Stimulated activated CD8-positive, alpha-beta memory T cell treated with anti-CD3 and anti-CD28 coated beads, Interleukin-2, amount 100 ng/mL, for 48 hours (primary cell): ENCODE data around the gene PKD2.
"Not testable (repeated sequence)": the region's sequence is repeated elsewhere in the genome, so short reads cannot be mapped to it uniquely, and the experiment has no call there.

Experiments
- DNase-seq, 2 donors: peaks; one replicate each; pipeline ENCODE4 v3.0.0-alpha.2; 2020; ENCODE audit warnings: low read depth in 2 of 2

Gene PKD2

DNA sequence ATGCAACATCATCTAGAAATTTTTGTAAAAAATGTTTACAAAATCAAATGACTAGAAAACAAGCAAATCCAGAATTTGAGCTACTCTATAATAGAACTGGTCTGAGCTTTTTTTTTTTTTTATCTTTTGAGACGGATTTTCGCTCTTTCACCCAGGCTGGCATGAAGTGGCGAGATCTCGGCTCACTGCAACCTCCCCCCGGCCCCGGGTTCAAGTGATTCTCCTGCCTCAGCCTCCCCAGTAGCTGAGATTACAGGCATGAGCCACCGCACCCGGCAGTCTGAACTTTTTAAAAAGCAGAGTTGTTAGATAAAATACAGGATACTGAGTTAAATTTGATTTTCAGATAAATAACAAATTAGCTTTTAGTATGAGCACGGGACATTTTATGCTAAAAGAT, 20.9 kb upstream of the PKD2 start:
- no peak for DNase-seq

DNA sequence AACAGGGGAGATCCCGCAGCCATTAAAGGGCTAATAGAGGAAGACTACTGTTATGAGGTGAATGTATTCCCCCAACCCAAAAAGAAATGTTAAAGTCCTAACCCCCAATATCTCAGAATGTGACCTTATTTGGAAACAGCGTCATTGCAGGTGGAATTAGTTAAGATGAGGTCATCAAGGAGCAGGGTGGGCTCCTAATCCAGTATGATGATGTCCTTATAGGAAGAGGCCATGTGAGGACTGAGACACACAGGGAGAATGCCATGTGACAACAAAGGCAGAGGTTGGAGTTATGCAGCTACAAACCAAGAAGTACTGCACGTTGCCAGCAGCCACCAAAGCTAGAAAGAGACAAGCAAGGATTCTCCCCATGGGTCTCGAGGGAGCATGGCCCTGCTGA, 17.7 kb upstream of the PKD2 start:
- no peak for DNase-seq

DNA sequence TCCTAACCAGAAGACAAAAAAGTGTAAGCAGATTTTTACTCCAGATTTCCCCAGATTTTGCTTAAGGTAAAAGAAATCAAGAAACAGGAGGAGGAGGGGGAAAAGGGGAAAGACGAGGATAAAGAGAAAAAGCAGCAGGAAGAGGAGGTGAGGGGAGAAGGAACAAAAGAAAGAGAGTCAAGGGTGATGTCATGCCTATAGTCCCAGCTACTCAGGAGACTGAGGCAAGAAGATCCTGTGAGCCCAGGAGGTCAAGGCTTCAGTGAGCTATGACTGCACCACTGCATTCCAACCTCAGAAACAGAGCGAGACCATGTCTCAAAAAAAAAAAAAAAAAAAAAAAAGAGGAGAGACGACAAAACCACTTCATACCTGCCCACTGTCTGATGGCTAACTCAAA, 12.0 kb upstream of the PKD2 start:
- DNase-seq, result no peak

DNA sequence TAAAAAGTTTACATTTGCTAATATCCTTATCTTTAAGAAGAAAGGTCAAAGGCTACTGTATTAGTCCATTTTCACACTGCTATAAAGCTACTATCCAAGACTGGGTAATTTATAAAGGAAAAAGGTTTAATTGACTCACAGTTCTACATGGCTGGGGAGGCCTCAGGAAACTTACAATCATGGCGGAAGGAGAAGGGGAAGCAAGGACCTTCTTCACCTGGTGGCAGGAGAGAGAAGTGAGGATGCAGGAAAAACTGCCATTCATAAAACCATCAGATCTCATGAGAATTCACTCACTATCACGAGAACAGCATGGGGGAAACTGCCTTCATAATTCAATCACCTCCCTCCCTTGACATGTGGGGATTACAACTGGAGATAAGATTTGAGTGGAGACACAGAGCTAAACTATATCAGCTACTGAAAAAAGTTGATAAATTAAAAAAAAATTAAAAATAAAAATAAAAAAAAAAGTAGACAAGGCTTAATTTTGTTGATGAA, 8.2 kb upstream of the PKD2 start:
- not testable (repeated sequence) for DNase-seq

DNA sequence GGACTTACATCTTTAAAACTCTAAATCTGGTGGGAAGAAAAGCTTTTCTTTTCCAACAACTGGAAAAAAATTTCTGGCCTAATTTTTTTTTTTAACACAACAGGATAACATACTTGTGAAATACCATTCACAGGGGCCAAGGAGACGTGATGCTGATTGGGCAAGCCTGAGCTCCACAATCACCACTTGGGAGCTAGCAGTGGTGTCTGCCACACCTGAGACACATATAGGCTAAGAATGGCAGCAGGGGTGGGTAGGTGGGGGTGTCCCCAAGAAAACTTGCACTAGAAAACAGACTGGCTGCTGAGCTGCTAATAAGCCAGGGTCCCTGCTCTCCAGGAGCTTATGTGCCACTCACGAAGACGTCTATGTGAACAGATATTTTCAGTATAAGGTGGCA, 5.6 kb upstream of the PKD2 start:
- no peak for DNase-seq

DNA sequence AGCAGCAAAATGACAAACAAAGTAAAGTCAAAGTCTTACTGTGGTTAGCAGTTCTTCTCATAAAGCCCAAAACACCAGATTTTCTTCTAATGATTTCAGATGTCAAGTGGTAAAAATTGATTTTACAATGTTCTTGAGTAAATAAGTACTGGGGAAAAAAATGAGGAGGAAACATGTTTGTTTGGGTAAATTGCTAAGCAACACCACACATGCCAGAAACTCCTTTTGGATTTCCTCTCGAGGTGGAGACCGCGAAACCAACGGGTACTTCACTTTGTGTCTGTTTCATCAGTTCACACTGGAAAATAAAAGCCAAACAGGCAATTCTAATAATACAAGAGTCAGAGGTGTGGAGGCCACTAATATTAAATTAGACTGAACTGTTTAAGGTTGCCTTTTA, 4.6 kb upstream of the PKD2 start:
- no peak for DNase-seq

DNA sequence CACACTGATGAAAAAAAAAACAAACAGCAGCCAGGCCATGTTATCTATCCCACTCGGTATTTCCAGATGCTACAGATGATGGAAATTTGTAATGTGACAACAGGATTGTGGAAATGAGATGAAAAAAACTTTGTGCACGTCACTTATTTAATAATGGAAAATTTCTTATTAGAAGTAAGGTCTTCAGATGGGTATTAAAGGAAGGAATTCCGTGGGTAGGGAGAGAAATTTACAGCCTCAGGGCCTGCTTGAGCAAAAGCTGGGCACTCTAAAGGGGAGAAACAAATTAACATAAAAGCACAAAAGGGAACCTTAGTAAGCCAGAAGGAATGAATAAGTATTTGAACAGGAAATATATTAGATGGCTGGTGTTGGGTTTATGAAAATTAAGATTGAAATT, 4.2 kb upstream of the PKD2 start:
- DNase-seq, result no peak

DNA sequence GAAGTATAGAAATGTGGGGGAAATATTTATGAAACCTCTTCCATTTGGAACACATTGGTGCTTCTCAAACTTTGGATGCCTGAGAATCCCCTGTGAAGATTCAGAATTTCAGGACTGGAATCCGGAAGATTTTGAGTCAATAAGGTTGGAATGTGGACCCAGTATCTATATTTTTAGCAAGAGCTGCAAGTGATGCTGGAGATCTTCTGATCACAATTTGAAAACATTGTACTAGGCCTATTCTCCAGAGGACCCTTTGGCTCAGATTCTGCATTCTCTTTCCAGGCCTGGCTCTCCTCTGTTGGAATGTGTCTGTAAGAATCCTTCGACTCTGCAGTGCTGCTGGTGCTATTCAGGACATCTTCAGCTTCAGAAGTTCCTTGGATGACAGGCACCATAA, 2.4 kb upstream of the PKD2 start:
- no peak for DNase-seq

DNA sequence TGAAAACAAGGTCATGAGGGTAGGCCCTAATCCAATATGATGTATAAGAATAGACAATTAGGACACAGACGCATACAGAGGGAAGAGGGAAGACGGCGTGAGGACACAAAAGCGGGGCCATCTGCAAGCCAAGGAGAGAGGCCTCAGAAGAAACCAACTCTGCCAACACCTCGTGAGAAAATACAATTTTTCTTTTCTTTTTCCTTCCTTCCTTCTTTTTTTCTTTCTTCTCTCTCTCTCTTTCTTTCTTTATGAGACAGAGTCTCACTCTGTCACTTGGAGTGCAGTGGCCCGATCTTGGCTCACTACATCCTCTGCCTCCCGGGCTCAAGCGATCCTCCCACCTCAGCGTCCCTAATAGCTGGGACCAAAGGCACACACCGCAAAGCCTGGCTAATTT, 1.5 kb upstream of the PKD2 start:
- no peak for DNase-seq

DNA sequence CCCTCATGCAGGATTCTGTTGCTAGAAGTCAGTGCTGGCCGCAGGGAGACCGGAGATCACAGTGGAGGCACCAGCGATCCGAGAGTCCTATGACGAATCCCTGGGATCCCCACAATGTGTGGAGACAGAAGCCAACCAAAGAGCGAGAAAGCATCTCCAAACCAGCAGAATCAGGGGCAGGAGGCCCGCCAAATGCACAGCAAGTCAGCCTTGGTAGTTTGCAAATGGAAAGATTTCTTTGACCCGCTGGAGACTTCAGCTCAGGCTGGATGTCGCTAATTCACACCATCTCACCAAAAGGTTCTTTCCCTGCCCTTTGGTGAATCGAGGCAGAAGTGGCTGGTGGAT, 505 bp upstream of the PKD2 start:
- DNase-seq, result no peak

DNA sequence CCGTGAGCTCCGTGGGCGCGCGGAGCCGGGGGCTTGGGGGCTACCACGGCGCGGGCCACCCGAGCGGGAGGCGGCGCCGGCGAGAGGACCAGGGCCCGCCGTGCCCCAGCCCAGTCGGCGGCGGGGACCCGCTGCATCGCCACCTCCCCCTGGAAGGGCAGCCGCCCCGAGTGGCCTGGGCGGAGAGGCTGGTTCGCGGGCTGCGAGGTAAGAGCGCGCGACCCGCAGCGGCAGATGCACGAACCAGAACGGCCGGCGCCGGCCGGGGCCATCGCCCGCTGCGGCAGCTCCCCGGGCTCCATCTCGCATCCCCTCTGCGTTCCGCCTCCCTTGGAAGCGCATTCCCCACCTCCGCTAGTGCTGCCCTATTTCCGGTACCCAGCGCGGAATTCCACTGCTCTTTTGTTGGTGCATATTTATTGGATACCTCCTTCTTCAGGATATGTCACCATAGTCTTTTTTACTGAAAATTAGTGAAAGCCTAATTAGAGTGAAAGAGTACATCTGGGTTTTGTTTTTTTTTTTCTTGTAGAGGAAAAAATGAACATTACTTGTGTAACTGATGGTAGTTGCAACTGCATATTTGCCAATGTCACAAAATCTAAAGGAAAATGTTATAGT, 797 bp downstream of the PKD2 start:
- DNase-seq, result peak in 1 of 2 donors; percentile 19

DNA sequence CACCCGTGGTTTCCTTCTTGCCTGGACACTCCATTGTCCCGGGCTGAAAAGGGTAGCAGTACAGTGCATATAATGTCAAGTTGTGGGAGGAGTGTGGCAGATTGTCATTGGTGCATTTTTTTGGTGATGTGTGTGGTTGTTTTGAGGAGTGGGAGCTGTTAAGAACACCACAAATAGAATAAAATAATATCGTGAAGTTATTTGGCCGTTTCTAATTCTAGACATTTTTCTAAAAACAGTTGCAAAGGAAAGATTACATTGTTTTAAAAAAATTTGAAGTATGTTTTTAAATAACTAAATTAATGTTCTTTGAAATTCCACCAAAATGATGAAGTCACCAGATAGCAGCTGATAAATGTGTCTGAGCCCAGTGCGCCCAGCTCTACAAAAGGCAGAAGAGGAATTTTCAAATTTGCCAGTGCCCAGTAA, 1.3 kb downstream of the PKD2 start:
- no peak for DNase-seq

DNA sequence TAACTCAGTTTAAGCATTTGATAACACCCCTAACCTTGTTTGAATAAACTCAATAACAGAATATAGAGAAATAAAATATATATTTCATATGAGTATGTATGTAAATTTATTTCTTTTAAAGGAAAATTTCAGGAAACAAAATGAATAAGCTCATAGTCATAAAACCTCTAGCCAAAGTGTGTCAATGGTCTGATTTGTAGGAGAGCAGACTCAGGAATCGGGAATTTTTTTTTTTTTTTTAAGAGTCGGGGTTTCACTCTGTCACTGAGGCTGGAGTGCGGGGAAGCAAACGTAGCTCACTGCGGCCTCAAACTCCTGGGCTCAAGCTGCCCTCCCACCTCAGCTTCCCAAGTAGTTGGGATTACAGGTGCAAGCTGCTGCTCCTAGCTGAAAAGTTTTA, 2.4 kb downstream of the PKD2 start:
- no peak for DNase-seq

DNA sequence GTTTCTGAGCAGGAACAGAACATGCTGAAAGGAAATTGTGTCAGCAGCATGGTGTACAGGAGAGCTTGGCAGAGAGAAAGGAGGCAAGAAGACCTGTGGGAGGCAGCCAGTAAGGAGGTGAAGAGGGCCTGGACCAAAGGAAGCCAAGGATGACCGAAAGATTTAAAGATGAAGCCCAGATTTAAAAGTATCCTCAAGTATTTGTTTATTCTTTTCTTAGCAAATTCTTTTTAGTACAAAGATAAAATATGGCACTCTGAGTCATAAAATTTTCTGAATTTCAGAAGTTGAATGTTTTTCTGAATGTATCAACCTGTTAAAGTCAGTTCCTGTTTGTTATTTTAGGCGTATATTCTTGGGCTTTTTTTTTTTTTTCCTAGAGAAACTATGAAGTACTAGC, 3.5 kb downstream of the PKD2 start:
- DNase-seq, result no peak

DNA sequence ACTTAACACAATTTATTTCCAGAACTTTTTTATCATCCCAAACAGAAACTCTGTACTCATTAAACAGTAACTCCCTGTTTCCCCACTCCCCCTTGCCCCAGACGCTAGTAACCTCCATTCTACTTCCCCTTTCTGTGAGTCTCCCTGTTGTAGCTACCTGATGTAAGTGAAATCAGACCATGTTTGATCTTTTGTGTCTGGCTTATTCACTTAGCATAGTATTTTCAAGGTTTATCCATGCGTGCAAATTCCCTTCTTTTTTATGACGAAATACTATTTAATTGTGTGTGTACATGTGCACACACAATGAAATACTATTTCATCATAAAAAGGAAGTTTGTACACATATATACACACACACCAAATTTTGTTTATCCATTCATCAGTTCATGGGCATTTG, 5.2 kb downstream of the PKD2 start:
- no peak for DNase-seq

DNA sequence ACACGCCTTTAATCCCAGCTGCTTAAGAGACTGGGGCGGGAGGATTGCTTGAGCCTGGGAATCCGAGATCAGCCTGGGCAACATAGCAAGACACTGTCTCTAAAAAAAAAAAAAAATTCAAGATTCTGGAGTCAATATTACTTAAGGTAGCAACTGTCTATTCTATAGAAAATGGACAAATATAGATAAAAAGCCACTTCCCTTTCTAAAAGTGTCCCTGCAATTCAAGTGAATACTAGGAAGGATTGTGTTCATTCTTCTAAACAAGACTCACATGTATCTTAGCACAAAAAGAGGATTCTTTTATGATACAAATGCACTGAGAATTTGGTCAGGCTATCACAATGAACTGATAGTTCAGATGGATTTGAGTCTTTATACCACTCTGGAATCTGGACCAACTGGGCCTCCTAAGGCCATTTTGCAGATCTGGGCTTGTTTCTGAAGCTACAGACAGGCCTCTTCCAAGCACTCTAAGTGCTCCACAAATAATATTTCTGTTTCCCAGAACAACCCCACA, 7.0 kb downstream of the PKD2 start:
- DNase-seq, result no peak

DNA sequence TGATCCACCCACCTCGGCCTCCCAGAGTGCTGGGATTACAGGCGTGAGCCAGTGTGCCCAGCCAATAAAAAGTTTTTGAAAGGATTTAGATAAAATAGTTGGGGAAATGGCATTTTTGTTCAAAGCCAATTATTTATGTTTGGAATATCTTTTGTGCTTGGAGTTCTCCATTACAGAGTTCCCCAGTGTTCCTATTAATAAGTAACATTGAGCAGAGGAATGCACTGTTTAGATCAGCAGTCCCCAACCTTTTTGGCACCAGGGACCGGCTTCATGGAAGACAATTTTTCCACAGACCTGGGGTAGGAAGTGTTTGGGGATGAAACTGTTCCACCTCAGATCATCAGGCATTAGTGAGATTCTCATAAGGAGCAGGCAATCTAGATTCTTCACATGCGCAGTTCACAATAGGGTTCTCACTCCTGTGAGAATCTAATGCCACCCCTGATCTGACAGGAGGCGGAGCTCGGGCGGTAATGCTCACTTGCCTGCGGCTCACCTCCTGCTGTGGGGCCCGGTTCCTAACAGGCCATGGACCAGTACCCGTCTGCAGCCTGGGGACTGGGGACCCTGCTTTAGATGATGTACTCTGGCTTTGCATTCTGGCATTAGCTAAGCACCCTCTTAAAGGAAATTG, 8.3 kb downstream of the PKD2 start:
- DNase-seq, result no peak

DNA sequence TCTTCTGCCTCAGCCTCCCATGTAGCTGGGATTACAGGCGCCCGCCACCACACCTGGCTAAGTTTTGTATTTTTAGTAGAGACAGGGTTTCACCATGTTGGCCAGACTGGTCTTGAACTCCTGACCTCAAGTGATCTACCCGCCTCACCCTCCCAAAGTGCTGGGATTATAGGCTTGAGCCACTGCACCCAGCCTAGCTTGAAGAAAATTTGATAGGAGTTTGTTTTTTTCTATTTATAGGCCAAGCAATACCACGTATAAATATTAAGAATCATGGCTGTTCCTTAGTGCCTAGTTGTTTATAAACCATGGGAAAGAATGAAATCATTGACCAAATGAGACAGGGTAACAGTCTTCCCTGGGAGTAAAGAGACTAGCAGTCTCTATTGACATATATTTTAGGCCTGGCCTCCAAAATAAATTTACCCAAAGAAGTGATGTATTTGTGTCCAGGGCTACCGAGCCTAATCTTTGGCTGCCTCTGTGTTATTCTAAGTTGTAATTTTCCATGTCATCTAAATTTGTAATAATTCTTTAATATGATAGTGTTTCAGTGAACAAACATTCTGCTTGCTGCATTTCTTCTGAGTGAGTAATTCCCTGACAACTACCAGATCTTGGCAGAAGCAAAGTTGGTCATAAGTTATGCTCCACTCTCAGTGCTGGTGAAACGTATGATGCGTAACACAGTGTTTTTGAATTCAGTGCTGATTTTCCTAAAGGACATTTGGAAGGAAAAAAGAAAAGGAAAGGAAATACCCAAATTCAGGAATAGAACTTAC, 10.3 kb downstream of the PKD2 start:
- no peak for DNase-seq

DNA sequence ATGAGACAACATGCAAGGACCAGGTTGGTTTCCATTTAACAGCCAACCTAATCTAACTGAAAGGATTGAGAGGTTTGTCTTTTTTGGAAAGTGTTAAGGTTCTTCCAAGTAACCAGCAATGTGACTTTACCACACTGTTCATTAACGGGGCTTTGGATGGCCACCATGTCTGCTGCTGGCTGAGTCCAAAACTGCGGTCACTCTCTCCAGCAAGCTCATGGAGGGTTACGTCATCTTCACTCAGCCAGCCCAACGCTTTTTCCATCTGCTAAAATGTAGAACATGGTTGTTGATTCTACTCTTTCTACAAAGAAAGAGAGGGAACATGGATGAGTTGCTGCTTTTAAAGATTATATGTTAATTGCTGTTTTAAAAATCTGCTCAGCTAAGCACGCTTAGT, 11.0 kb downstream of the PKD2 start:
- DNase-seq, result no peak

DNA sequence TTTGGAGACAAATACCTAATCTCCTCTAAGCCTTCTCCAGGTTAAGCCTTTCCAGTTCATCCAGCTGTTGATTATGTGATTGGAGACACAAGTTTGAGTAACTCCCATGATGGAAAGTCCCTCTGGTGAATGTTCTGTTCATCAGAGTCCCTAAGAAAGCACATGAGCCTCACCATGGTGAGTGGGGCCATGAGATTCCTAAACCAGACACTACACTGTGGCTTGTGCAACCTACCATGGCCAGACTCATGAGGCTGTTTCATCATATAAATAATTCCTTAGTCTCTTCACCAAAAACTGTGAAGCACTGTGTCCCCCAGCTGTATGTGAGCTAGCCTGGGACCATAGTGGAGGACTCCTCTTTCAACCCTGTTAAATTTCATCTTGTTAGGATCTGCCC, 14.4 kb downstream of the PKD2 start:
- no peak for DNase-seq

DNA sequence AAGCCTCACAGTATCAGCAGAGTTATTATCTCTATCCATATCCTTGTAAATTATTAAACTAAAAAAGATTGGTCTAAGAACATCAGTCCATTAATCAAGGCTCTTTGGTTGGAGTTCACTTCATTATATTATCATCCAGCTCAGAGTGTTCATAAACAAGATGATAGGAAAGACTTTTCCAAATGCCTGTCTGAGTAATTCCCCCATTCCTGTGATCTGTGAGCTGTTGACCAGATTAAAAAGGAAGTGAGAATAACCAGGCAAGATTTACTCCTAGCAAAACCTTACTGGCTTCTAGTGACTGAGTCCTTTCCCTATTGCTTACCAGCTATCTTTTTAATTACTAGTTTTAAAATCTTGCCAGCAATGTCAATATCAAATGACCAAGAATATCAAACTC, 14.9 kb downstream of the PKD2 start:
- no peak for DNase-seq

DNA sequence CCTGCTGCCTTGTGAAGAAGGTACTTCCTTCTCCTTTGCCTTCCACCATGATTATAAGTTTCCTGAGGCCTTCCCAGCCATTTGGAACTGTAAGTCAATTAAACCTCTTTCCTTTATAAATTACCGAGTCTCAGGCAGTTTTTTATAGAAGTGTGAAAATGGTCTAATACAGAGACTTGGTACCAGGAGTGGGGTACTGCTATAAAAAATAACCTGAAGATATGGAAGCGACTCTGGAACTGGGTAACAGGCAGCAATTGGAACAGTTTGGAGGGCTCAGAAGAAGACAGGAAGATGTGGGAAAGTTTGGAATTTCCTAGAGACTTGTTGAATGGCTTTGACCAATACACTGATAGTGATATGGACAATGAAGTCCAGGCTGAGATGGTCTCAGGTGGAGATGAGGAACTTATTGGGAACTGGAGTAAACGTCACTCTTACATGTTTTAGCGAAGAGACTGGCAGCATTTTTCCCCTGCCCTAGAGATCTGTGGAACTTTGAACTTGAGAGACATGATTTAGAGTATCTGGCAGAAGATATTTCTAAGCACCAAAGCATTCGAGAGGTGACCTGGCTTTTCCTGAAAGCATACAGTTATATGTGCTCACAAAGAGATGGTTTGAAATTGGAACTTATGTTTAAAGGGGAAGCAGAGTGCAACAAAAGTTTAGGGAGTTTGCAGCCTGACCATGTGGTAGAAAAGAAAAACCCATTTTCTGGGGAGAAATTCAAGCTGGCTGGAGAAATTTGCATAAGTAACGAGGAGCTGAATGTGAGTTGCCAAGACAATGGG, 18.6 kb downstream of the PKD2 start:
- not testable (repeated sequence) for DNase-seq
